Activated CD4-positive, alpha-beta T cell treated with anti-CD3 and anti-CD28 coated beads for 48 hours (primary cell): Measurements from ENCODE around the gene MTMR4.
"Not testable (repeated sequence)": the region's sequence is repeated elsewhere in the genome, so short reads cannot be mapped to it uniquely, and the experiment has no call there.

Experiments
- DNase-seq: peaks from one replicate; pipeline ENCODE4 v3.0.0-alpha.2; 2020

The MTMR4 gene

GRCh38 chr17:58521680-58522079 is 7.2 kb upstream of the MTMR4 start:
- DNase-seq: no peak

- peak; percentile 37 for DNase-seq
Measured at GRCh38 chr17:58520843-58521430, 6.5 kb upstream of the MTMR4 start.

- peak; percentile 100 for DNase-seq
Measured at GRCh38 chr17:58517928-58518609, 3.6 kb upstream of the MTMR4 start.

GRCh38 chr17:58517378-58517927 is 3.0 kb upstream of the MTMR4 start:
- no peak for DNase-seq

- no peak for DNase-seq
Measured at GRCh38 chr17:58516644-58517377, 2.4 kb upstream of the MTMR4 start.

GRCh38 chr17:58515286-58515685 is 848 bp upstream of the MTMR4 start:
- no peak for DNase-seq

GRCh38 chr17:58514770-58515157 is 326 bp upstream of the MTMR4 start:
- DNase-seq: no peak

- peak; percentile 22 for DNase-seq
Measured at GRCh38 chr17:58513267-58513964, 1.0 kb downstream of the MTMR4 start.

- DNase-seq: no peak
Measured at GRCh38 chr17:58510075-58510474, 4.4 kb downstream of the MTMR4 start.

GRCh38 chr17:58508341-58509067 is 5.9 kb downstream of the MTMR4 start:
- DNase-seq: no peak

- no peak for DNase-seq
Measured at GRCh38 chr17:58507123-58507634, 7.3 kb downstream of the MTMR4 start.

- no peak for DNase-seq
Measured at GRCh38 chr17:58506354-58507080, 7.9 kb downstream of the MTMR4 start.

- DNase-seq: no peak
Measured at GRCh38 chr17:58504826-58505351, 9.5 kb downstream of the MTMR4 start.

GRCh38 chr17:58503866-58504265 is 10.6 kb downstream of the MTMR4 start:
- DNase-seq: no peak

GRCh38 chr17:58503134-58503533 is 11.3 kb downstream of the MTMR4 start:
- DNase-seq: not testable (repeated sequence)

GRCh38 chr17:58501451-58501850 is 13.0 kb downstream of the MTMR4 start:
- DNase-seq: no peak

GRCh38 chr17:58498177-58498828 is 16.1 kb downstream of the MTMR4 start:
- DNase-seq: no peak

GRCh38 chr17:58493506-58493905 is 20.9 kb downstream of the MTMR4 start:
- DNase-seq: no peak

GRCh38 chr17:58492238-58493121 is 22.0 kb downstream of the MTMR4 start:
- DNase-seq: peak; percentile 42
